ENCODE results near the gene P2RY14.

The P2RY14 gene

GRCh38 chr3:151226088-151226563, 52.2 kb downstream of the P2RY14 start:
- H3K36me3 ChIP-seq (ENCODE audit: control insufficient read depth, low read depth, low read length) = no peaks in the 10 kb centered on the region
- H3K9ac ChIP-seq (ENCODE audit: low read length) = no peak overlapping the region
- no peak overlapping the region for H3K4me3 ChIP-seq (ENCODE audit: low read length)
- H3K27me3 ChIP-seq (ENCODE audit: control insufficient read depth, insufficient read depth, low read length) = no peaks in the 10 kb centered on the region
- H3K9me3 ChIP-seq (ENCODE audit: control insufficient read depth, low read depth, low read length) = no peaks in the 10 kb centered on the region
- no peak overlapping the region for H3K27ac ChIP-seq (ENCODE audit: low read length)
- H3K4me1 ChIP-seq (ENCODE audit: control insufficient read depth, low read depth, low read length) = peaks cover 11% of the 10 kb centered on the region

DNA sequence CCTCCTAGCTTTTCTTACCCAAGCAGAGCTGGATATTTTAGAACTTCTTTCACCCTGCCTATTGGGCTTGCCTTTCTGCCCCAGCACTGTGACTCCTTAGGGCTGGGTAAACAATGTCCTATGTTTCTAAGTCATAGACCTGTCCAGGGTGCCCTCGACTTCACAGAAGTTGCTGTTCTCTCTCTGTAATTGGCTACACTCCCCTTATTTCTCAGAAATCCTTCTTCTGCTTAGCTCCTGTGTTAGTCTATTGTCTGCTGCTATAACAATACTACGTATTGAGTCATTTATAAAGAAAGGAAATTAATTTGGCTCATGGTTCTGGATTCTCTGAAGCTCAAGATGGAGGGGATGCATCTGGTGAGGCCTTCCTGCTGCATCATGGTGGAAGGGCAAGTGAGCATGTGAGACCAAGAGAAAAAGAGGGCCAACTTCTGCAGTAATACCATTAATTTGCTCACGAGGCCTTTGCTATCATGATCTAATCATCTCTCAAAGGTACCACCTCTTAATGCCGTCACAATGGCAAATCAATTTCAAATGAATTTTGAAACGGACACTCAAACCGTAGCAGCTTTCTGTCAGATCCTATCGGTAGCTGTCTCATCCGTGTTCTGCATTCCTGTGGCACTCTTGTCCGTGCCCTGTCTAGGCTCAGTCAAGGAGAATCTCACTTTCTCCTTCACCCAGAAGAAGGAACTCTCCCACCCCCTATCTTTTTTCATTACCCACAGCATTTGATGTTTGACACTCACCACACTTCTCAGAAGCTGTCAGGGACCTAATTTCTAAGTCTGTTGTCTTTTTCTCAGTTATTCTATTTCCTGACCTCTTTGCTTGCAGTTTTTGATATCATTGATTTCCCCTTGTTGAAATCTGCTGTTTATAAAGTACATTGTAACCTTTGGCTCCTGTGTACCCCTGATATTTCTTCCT, 53.0 kb downstream of the P2RY14 start:
- H3K9ac ChIP-seq (ENCODE audit: low read length) = no peak overlapping the region
- no peak overlapping the region for H3K27ac ChIP-seq (ENCODE audit: low read length)

GRCh38 chr3:151224268-151224866, 54.0 kb downstream of the P2RY14 start:
- Histone ChIP-seq H3K9ac (ENCODE audit: low read length) (no peak overlapping the region), H3K4me1 (ENCODE audit: control insufficient read depth, low read depth, low read length) (no peaks in the 10 kb centered on the region), H3K27ac (ENCODE audit: low read length) (no peak overlapping the region), H3K36me3 (ENCODE audit: control insufficient read depth, low read depth, low read length) (no peaks in the 10 kb centered on the region), H3K27me3 (ENCODE audit: control insufficient read depth, insufficient read depth, low read length) (no peaks in the 10 kb centered on the region), H3K9me3 (ENCODE audit: control insufficient read depth, low read depth, low read length) (no peaks in the 10 kb centered on the region), H3K4me3 (ENCODE audit: low read length) (no peak overlapping the region)

More for the DNA sequence above, 53.0 kb downstream of the P2RY14 start:
- Histone ChIP-seq H3K4me3 (ENCODE audit: low read length) (no peak overlapping the region), H3K4me1 (ENCODE audit: control insufficient read depth, low read depth, low read length) (peaks cover 3% of the 10 kb centered on the region), H3K9me3 (ENCODE audit: control insufficient read depth, low read depth, low read length) (no peaks in the 10 kb centered on the region), H3K27me3 (ENCODE audit: control insufficient read depth, insufficient read depth, low read length) (no peaks in the 10 kb centered on the region), H3K36me3 (ENCODE audit: control insufficient read depth, low read depth, low read length) (no peaks in the 10 kb centered on the region)

DNA sequence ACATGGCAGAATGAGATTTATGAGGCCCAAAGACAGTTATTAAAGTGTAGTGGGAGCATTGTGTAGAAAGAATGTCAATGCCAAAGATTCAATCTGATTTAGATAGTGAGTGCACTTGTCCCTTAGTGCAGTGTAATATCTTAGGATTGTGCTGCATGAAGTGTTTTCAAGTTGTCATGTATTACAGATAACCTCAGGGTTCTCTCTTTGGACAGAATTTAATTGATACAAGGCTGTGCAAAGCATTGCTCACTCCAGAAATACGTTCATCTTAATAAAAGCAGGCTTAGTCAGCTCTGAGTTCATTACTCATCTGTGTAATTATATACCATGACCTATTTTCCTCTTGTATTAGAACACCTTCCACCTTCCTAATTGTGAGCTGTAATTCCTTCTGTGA, 59.3 kb downstream of the P2RY14 start:
- Histone ChIP-seq H3K36me3 (ENCODE audit: control insufficient read depth, low read depth, low read length) (no peaks in the 10 kb centered on the region), H3K27ac (ENCODE audit: low read length) (no peak overlapping the region), H3K4me3 (ENCODE audit: low read length) (no peak overlapping the region), H3K9me3 (ENCODE audit: control insufficient read depth, low read depth, low read length) (no peaks in the 10 kb centered on the region), H3K9ac (ENCODE audit: low read length) (no peak overlapping the region), H3K4me1 (ENCODE audit: control insufficient read depth, low read depth, low read length) (peaks cover 5% of the 10 kb centered on the region), H3K27me3 (ENCODE audit: control insufficient read depth, insufficient read depth, low read length) (no peaks in the 10 kb centered on the region)

DNA sequence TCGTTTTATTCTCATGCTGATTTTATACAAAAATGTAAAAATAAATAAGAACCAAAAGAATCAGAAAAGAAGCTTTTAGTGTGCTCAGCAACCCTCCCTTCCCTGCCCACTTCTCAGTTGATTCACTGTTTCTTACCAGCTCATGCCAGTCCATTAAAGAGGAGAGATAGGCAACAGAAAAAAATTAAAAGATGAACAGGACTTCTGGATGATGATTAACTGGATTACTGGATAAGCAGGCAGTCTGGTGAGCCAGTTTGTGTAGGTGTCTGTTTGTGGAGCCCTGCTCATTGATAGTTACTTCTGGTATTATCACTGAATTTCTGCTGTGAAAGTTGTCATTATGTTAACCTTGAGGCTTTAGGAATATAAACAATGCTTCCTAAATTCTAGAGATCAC, 60.2 kb downstream of the P2RY14 start:
- Histone ChIP-seq H3K4me1 (ENCODE audit: control insufficient read depth, low read depth, low read length) (peaks cover 5% of the 10 kb centered on the region), H3K27ac (ENCODE audit: low read length) (no peak overlapping the region), H3K4me3 (ENCODE audit: low read length) (no peak overlapping the region), H3K27me3 (ENCODE audit: control insufficient read depth, insufficient read depth, low read length) (no peaks in the 10 kb centered on the region), H3K36me3 (ENCODE audit: control insufficient read depth, low read depth, low read length) (no peaks in the 10 kb centered on the region), H3K9ac (ENCODE audit: low read length) (no peak overlapping the region), H3K9me3 (ENCODE audit: control insufficient read depth, low read depth, low read length) (no peaks in the 10 kb centered on the region)

GRCh38 chr3:151216641-151217607, 61.4 kb downstream of the P2RY14 start:
- no peak overlapping the region for H3K4me3 ChIP-seq (ENCODE audit: low read length)
- peaks cover 5% of the 10 kb centered on the region for H3K4me1 ChIP-seq (ENCODE audit: control insufficient read depth, low read depth, low read length)
- no peak overlapping the region for H3K9ac ChIP-seq (ENCODE audit: low read length)
- no peaks in the 10 kb centered on the region for H3K9me3 ChIP-seq (ENCODE audit: control insufficient read depth, low read depth, low read length)
- no peaks in the 10 kb centered on the region for H3K27me3 ChIP-seq (ENCODE audit: control insufficient read depth, insufficient read depth, low read length)
- no peaks in the 10 kb centered on the region for H3K36me3 ChIP-seq (ENCODE audit: control insufficient read depth, low read depth, low read length)
- no peak overlapping the region for H3K27ac ChIP-seq (ENCODE audit: low read length)

GRCh38 chr3:151214459-151214858, 63.9 kb downstream of the P2RY14 start:
- Histone ChIP-seq H3K4me3 (ENCODE audit: low read length) (no peak overlapping the region), H3K4me1 (ENCODE audit: control insufficient read depth, low read depth, low read length) (peaks cover 11% of the 10 kb centered on the region), H3K9me3 (ENCODE audit: control insufficient read depth, low read depth, low read length) (no peaks in the 10 kb centered on the region), H3K9ac (ENCODE audit: low read length) (no peak overlapping the region), H3K27ac (ENCODE audit: low read length) (no peak overlapping the region), H3K27me3 (ENCODE audit: control insufficient read depth, insufficient read depth, low read length) (no peaks in the 10 kb centered on the region), H3K36me3 (ENCODE audit: control insufficient read depth, low read depth, low read length) (no peaks in the 10 kb centered on the region)

DNA sequence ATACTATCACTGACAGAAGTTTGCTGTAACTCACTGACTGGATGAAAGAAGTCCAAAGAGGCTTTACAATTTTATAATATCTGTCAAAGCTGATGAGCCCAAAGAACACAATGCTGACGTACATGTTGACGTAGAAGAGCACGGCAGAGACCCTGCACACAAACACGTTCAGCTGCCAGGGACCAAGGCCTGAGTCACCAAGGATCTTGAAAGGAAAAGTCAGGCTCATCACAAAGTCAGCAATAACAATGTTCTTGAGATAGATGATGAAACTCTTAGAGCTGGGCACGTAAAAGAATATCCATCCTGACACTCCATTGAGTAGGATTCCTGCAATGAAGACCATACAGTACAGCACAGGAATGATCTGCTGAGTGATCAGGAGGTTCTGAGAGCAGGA, 64.5 kb downstream of the P2RY14 start:
- Histone ChIP-seq H3K9me3 (ENCODE audit: control insufficient read depth, low read depth, low read length) (no peaks in the 10 kb centered on the region), H3K4me3 (ENCODE audit: low read length) (no peak overlapping the region), H3K27me3 (ENCODE audit: control insufficient read depth, insufficient read depth, low read length) (no peaks in the 10 kb centered on the region), H3K9ac (ENCODE audit: low read length) (no peak overlapping the region), H3K4me1 (ENCODE audit: control insufficient read depth, low read depth, low read length) (peaks cover 11% of the 10 kb centered on the region), H3K36me3 (ENCODE audit: control insufficient read depth, low read depth, low read length) (no peaks in the 10 kb centered on the region), H3K27ac (ENCODE audit: low read length) (no peak overlapping the region)

- no peaks in the 10 kb centered on the region for H3K36me3 ChIP-seq (ENCODE audit: control insufficient read depth, low read depth, low read length)
- H3K27me3 ChIP-seq (ENCODE audit: control insufficient read depth, insufficient read depth, low read length) = no peaks in the 10 kb centered on the region
- H3K4me1 ChIP-seq (ENCODE audit: control insufficient read depth, low read depth, low read length) = peaks cover 11% of the 10 kb centered on the region
- H3K9ac ChIP-seq (ENCODE audit: low read length) = no peak overlapping the region
- no peak overlapping the region for H3K27ac ChIP-seq (ENCODE audit: low read length)
- no peaks in the 10 kb centered on the region for H3K9me3 ChIP-seq (ENCODE audit: control insufficient read depth, low read depth, low read length)
- H3K4me3 ChIP-seq (ENCODE audit: low read length) = no peak overlapping the region
These were observed 65.2 kb downstream of the P2RY14 start for GRCh38 chr3:151213151-151213550.

GRCh38 chr3:151210676-151211381, 67.5 kb downstream of the P2RY14 start:
- Histone ChIP-seq H3K27me3 (ENCODE audit: control insufficient read depth, insufficient read depth, low read length) (no peaks in the 10 kb centered on the region), H3K36me3 (ENCODE audit: control insufficient read depth, low read depth, low read length) (no peaks in the 10 kb centered on the region), H3K4me3 (ENCODE audit: low read length) (no peak overlapping the region), H3K27ac (ENCODE audit: low read length) (no peak overlapping the region), H3K9ac (ENCODE audit: low read length) (no peak overlapping the region), H3K9me3 (ENCODE audit: control insufficient read depth, low read depth, low read length) (no peaks in the 10 kb centered on the region), H3K4me1 (ENCODE audit: control insufficient read depth, low read depth, low read length) (peaks cover 6% of the 10 kb centered on the region)
